ENCODE measurements around the gene CRADD. TPM values are rescaled to one million over a fixed set of nuclear protein-coding genes. Genes with fewer than 3 reads are reported as not detected.

CRADD gene
- total RNA-seq, 1 donor from 2014 or later = 41.2 TPM

DNA sequence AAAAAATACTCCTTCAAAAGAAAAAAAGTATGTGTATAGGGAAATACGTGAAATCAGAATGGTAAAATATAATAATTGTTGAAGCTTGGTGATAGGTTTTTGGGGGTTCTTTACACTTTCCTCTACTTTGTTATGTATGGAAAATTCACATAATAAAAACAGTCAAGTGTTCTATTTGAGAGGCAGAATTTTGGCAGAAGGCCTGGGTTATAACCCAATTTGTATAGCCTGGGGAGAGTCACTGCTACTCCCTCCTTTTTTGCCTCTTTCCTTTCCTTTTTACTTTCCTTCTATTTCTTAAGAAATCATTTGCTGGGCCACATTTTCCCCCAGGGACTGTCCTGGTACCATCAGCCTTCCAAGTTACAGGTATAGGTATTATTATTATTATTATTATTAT, 105.7 kb downstream of the CRADD start:
- H3K36me3 Mint-ChIP-seq = no peaks in the 10 kb centered on the region
- no peak overlapping the region for H3K27ac Mint-ChIP-seq
- H3K9ac ChIP-seq = no peak overlapping the region
- no peak overlapping the region for H3K27ac ChIP-seq
- H3K9me3 ChIP-seq (ENCODE audit: low read depth) = no peaks in the 10 kb centered on the region
- no peak overlapping the region for H3K4me2 ChIP-seq
- no peaks in the 10 kb centered on the region for H3K36me3 ChIP-seq
- peaks cover 23% of the 10 kb centered on the region for H3K4me1 Mint-ChIP-seq
- DNase-seq (ENCODE audit: low spot score) = no peak
- peaks cover under 1% of the 10 kb centered on the region for H3K9me3 Mint-ChIP-seq
- TF ChIP-seq, protein P1, sequence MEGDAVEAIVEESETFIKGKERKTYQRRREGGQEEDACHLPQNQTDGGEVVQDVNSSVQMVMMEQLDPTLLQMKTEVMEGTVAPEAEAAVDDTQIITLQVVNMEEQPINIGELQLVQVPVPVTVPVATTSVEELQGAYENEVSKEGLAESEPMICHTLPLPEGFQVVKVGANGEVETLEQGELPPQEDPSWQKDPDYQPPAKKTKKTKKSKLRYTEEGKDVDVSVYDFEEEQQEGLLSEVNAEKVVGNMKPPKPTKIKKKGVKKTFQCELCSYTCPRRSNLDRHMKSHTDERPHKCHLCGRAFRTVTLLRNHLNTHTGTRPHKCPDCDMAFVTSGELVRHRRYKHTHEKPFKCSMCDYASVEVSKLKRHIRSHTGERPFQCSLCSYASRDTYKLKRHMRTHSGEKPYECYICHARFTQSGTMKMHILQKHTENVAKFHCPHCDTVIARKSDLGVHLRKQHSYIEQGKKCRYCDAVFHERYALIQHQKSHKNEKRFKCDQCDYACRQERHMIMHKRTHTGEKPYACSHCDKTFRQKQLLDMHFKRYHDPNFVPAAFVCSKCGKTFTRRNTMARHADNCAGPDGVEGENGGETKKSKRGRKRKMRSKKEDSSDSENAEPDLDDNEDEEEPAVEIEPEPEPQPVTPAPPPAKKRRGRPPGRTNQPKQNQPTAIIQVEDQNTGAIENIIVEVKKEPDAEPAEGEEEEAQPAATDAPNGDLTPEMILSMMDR (IDR thresholded peaks at IDR 0.05) = no peak
- TF ChIP-seq EZH2 (IDR thresholded peaks at IDR 0.05) (no peak), EZH2phosphoT487 (IDR thresholded peaks at IDR 0.05) (no peak)
- no peaks in the 10 kb centered on the region for H3K27me3 Mint-ChIP-seq (ENCODE audit: insufficient read depth, low read depth)
- H3F3A ChIP-seq (ENCODE audit: low read depth) = no peaks in the 10 kb centered on the region
- H3K4me3 ChIP-seq = no peak overlapping the region
- H2AFZ ChIP-seq (replicated peaks) = no peak overlapping the region
- no peaks in the 10 kb centered on the region for H4K20me1 ChIP-seq (ENCODE audit: low read depth)
- H3K4me1 ChIP-seq = peaks cover 10% of the 10 kb centered on the region
- no peak overlapping the region for H3K4me3 Mint-ChIP-seq
- no peaks in the 10 kb centered on the region for H3K79me2 ChIP-seq (ENCODE audit: low read depth)
- H3K27me3 ChIP-seq = no peaks in the 10 kb centered on the region

DNA sequence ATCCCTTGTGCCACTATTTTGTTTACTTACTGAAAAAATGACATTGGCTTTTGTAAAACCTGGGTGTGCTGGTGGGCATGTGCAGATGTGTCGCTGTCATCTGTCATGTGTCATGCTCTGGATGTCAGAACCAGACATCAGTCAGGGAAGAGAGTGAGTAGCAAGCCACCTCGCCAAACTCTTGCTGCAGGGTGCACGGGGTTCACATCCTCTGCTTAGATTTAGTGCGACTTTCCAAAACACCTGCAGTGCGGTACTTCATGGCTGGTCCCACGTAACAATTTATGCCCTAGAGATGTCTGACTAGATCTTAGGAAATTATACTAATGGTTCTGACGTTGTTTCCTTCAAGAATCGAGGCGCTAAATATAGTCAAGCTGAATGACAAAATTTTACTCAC, 106.7 kb downstream of the CRADD start:
- no peaks in the 10 kb centered on the region for H3K9me3 ChIP-seq (ENCODE audit: low read depth)
- no peaks in the 10 kb centered on the region for H3K79me2 ChIP-seq (ENCODE audit: low read depth)
- peaks cover 10% of the 10 kb centered on the region for H3K4me1 ChIP-seq
- no peaks in the 10 kb centered on the region for H3K36me3 ChIP-seq
- no peak overlapping the region for H3K9ac ChIP-seq
- H3F3A ChIP-seq (ENCODE audit: low read depth) = no peaks in the 10 kb centered on the region
- no peak overlapping the region for H3K4me2 ChIP-seq
- Mint-ChIP-seq H3K4me3 (no peak overlapping the region), H3K36me3 (no peaks in the 10 kb centered on the region), H3K27ac (no peak overlapping the region), H3K27me3 (ENCODE audit: insufficient read depth, low read depth) (no peaks in the 10 kb centered on the region), H3K4me1 (peaks cover 23% of the 10 kb centered on the region), H3K9me3 (peaks cover 3% of the 10 kb centered on the region)
- H3K4me3 ChIP-seq = no peak overlapping the region
- no peak overlapping the region for H2AFZ ChIP-seq (replicated peaks)
- no peaks in the 10 kb centered on the region for H3K27me3 ChIP-seq
- DNase-seq (ENCODE audit: low spot score) = no peak
- TF ChIP-seq EZH2phosphoT487 (IDR thresholded peaks at IDR 0.05) (no peak), EZH2 (IDR thresholded peaks at IDR 0.05) (no peak)
- TF ChIP-seq, protein P1 (IDR thresholded peaks at IDR 0.05) = no peak
- no peak overlapping the region for H3K27ac ChIP-seq
- no peaks in the 10 kb centered on the region for H4K20me1 ChIP-seq (ENCODE audit: low read depth)

DNA sequence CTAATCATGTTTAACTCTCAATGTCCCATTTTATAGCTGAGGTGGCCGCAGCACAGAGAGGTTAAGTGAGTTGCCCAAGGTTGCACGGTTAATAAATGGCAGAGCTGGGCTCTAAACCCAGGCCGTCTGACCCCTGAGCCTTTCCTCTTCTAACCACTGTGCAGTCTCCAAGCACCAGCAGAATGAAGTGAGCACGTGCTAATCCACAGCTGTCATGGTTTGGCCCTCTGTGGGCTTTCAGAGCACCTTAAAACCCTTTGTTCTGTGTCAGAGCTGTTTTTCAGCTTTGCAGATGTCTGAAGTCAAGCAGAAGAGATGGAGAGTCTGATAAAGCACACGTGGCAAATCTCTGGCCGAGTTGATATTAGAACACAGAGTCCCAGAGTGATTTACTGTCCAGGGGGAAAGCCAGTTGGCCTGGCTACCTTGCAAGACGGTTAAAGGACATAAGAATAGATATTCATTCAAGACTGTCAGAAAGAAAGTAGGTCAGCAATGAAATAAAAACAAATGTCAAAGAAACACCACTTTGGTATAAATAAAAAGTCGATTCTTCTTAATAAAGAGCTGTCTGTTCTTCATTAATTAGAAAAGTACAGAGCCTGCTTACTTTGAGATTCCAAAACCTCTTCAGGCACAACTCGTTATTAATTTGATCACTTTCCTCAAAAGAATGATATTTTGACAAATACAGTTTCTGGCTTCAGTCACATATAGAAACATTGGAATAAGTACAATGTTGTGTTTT, 107.3 kb downstream of the CRADD start:
- peak overlapping the region; percentile 21 for H3K27ac Mint-ChIP-seq
- H4K20me1 ChIP-seq (ENCODE audit: low read depth) = no peaks in the 10 kb centered on the region
- H3K4me2 ChIP-seq = peak overlapping the region; percentile 3
- H3K4me3 ChIP-seq = no peak overlapping the region
- no peak overlapping the region for H2AFZ ChIP-seq (replicated peaks)
- no peaks in the 10 kb centered on the region for H3K9me3 ChIP-seq (ENCODE audit: low read depth)
- H3K9me3 Mint-ChIP-seq = peaks cover 3% of the 10 kb centered on the region
- H3K27me3 ChIP-seq = no peaks in the 10 kb centered on the region
- TF ChIP-seq EZH2phosphoT487 (IDR thresholded peaks at IDR 0.05) = no peak
- TF ChIP-seq, protein P1 (IDR thresholded peaks at IDR 0.05) = no peak
- no peak for TF ChIP-seq EZH2 (IDR thresholded peaks at IDR 0.05)
- peak; percentile 72 for DNase-seq (ENCODE audit: low spot score)
- no peaks in the 10 kb centered on the region for H3K79me2 ChIP-seq (ENCODE audit: low read depth)
- H3K36me3 Mint-ChIP-seq = no peaks in the 10 kb centered on the region
- no peak overlapping the region for H3K9ac ChIP-seq
- no peaks in the 10 kb centered on the region for H3K36me3 ChIP-seq
- no peak overlapping the region for H3K4me3 Mint-ChIP-seq
- H3K27ac ChIP-seq = no peak overlapping the region
- H3K27me3 Mint-ChIP-seq (ENCODE audit: insufficient read depth, low read depth) = no peaks in the 10 kb centered on the region
- H3K4me1 ChIP-seq = peaks cover 10% of the 10 kb centered on the region
- H3F3A ChIP-seq (ENCODE audit: low read depth) = no peaks in the 10 kb centered on the region
- peaks cover 23% of the 10 kb centered on the region for H3K4me1 Mint-ChIP-seq
